GM23338 (cell line): ENCODE data around the gene MAP4K4.

ENCODE experiments used
- CREB1 ChIP-seq: fragments of 250-450 bp; sonication (Bioruptor Pico); IDR thresholded peaks from 2 replicates; pipeline ENCODE4 v1.5.0; 2020; ENCODE audit warnings: low read depth, mild to moderate bottlenecking, moderate library complexity
- EZH2 ChIP-seq: fragments of 200-600 bp; sonication (generic); IDR thresholded peaks from one replicate; pipeline ENCODE4 v1.8.0; 2017; ENCODE audit warnings: antibody characterized with exemption, mild to moderate bottlenecking, low read depth; ENCODE audit not compliant: unreplicated experiment
- EZH2phosphoT487 ChIP-seq: fragments of 200-600 bp; sonication (generic); IDR thresholded peaks from one replicate; pipeline ENCODE4 v1.8.1; 2018; ENCODE audit warnings: antibody characterized with exemption; ENCODE audit not compliant: unreplicated experiment
- JUNB ChIP-seq: IDR thresholded peaks from one replicate; pipeline ENCODE4 v1.6.1; 2016; ENCODE audit warnings: antibody characterized with exemption; ENCODE audit not compliant: unreplicated experiment
- POLR2AphosphoS5 ChIP-seq: IDR thresholded peaks from 2 replicates; pipeline ENCODE4 v1.6.1; 2016; ENCODE audit warnings: antibody characterized with exemption, low read depth
- STAT1 ChIP-seq: IDR thresholded peaks from one replicate; pipeline ENCODE4 v1.6.1; 2016; ENCODE audit warnings: antibody characterized with exemption; ENCODE audit not compliant: unreplicated experiment
- ZNF114 ChIP-seq: fragments of 250-450 bp; sonication (Bioruptor Pico); IDR thresholded peaks from 2 replicates; pipeline ENCODE4 v1.5.0; 2020; ENCODE audit warnings: mild to moderate bottlenecking, moderate library complexity
- ZNF331 ChIP-seq: fragments of 250-450 bp; sonication (Bioruptor Pico); IDR thresholded peaks from 2 replicates; pipeline ENCODE4 v1.5.0; 2020; ENCODE audit warnings: low read depth, mild to moderate bottlenecking, moderate library complexity
- TF ChIP-seq, protein P1 (sequence below), 2 experiments: fragments of 200-600 bp in 1 of 2; sonication (generic) in 1 of 2; conservative IDR thresholded peaks; 2 replicates each; pipeline versions ENCODE4 v1.5.1 to v1.6.1; 2016 to 2017; ENCODE audit warnings: antibody characterized with exemption in 2 of 2, low read depth in 2 of 2, mild to moderate bottlenecking in 2 of 2, moderate library complexity in 1 of 2
- TF ChIP-seq, protein P2 (sequence below): IDR thresholded peaks from one replicate; pipeline ENCODE4 v1.6.1; 2018; ENCODE audit warnings: antibody characterized with exemption; ENCODE audit not compliant: unreplicated experiment
- TF ChIP-seq, protein P3 (sequence below): IDR thresholded peaks from 2 replicates; pipeline ENCODE4 v1.6.1; 2016; ENCODE audit warnings: antibody characterized with exemption

DNA sequence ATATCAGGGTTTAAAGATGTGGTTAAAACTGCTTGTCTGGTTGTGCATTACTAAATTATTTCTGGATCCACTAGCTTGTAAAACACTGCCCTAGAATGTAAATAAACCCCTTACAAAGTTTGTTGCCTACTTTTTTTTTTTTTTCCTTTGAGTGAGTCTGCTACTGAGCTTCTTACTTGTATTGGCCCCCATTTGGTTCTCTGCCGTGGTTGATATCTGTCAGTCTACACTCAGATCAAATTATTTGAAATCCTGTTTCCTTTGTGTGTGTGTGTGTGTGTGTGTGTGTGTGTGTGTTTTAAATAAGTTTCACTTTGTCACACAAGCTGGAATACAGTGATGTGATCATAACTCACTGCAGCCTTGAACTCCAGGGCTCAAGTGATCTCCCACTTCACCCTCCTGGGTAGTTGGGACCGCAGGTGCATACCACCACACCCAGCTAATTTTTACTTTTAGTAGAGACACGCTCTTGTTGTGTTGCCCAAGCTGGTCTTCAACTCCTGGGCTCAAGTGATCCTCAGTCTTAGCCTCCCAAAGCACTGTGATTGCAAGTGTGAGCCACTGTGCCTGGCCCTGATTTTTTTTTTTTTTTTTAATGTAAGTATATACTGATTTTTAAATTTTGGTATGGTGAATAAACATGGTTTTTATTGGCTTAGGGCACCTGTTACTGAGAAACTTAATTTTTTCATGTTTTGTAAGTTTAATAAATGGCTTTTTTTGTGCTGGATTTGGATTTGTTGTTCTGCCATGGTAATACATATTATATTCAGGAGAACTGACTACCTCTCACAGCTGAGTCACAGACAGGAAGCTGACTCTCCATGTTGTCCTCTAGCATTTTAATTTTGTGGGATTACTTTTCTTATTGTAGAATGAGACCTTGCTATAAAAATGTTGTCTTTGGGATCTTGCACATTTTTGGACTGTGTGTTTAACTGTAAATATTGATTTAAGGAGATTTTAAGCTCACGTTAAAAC lies 48.5 kb downstream of the MAP4K4 start:
- TF ChIP-seq, protein P1, sequence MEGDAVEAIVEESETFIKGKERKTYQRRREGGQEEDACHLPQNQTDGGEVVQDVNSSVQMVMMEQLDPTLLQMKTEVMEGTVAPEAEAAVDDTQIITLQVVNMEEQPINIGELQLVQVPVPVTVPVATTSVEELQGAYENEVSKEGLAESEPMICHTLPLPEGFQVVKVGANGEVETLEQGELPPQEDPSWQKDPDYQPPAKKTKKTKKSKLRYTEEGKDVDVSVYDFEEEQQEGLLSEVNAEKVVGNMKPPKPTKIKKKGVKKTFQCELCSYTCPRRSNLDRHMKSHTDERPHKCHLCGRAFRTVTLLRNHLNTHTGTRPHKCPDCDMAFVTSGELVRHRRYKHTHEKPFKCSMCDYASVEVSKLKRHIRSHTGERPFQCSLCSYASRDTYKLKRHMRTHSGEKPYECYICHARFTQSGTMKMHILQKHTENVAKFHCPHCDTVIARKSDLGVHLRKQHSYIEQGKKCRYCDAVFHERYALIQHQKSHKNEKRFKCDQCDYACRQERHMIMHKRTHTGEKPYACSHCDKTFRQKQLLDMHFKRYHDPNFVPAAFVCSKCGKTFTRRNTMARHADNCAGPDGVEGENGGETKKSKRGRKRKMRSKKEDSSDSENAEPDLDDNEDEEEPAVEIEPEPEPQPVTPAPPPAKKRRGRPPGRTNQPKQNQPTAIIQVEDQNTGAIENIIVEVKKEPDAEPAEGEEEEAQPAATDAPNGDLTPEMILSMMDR (conservative IDR thresholded peaks at IDR 0.05; ENCODE audit: low read depth in 2 of 2): no peak
- no peak for TF ChIP-seq EZH2
- TF ChIP-seq POLR2AphosphoS5: no peak
- TF ChIP-seq CREB1: no peak
- no peak for TF ChIP-seq EZH2phosphoT487
- TF ChIP-seq JUNB: no peak
- TF ChIP-seq, protein P2, sequence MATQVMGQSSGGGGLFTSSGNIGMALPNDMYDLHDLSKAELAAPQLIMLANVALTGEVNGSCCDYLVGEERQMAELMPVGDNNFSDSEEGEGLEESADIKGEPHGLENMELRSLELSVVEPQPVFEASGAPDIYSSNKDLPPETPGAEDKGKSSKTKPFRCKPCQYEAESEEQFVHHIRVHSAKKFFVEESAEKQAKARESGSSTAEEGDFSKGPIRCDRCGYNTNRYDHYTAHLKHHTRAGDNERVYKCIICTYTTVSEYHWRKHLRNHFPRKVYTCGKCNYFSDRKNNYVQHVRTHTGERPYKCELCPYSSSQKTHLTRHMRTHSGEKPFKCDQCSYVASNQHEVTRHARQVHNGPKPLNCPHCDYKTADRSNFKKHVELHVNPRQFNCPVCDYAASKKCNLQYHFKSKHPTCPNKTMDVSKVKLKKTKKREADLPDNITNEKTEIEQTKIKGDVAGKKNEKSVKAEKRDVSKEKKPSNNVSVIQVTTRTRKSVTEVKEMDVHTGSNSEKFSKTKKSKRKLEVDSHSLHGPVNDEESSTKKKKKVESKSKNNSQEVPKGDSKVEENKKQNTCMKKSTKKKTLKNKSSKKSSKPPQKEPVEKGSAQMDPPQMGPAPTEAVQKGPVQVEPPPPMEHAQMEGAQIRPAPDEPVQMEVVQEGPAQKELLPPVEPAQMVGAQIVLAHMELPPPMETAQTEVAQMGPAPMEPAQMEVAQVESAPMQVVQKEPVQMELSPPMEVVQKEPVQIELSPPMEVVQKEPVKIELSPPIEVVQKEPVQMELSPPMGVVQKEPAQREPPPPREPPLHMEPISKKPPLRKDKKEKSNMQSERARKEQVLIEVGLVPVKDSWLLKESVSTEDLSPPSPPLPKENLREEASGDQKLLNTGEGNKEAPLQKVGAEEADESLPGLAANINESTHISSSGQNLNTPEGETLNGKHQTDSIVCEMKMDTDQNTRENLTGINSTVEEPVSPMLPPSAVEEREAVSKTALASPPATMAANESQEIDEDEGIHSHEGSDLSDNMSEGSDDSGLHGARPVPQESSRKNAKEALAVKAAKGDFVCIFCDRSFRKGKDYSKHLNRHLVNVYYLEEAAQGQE: no peak
- TF ChIP-seq STAT1: no peak
- TF ChIP-seq ZNF331 (CRISPR knock-in tag): no peak
- no peak for TF ChIP-seq ZNF114 (CRISPR knock-in tag)
- TF ChIP-seq, protein P3, sequence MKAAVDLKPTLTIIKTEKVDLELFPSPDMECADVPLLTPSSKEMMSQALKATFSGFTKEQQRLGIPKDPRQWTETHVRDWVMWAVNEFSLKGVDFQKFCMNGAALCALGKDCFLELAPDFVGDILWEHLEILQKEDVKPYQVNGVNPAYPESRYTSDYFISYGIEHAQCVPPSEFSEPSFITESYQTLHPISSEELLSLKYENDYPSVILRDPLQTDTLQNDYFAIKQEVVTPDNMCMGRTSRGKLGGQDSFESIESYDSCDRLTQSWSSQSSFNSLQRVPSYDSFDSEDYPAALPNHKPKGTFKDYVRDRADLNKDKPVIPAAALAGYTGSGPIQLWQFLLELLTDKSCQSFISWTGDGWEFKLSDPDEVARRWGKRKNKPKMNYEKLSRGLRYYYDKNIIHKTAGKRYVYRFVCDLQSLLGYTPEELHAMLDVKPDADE: no peak
